NCI-H345 (cell line): ENCODE results near the gene KCTD2.
"Not testable (repeated sequence)": the region's sequence is repeated elsewhere in the genome, so short reads cannot be mapped to it uniquely, and the experiment has no call there.

Experiments
- DNase-seq: peaks from one replicate; lab custom pipeline; 2025; lab: John Stamatoyannopoulos, UW

Gene KCTD2

DNA sequence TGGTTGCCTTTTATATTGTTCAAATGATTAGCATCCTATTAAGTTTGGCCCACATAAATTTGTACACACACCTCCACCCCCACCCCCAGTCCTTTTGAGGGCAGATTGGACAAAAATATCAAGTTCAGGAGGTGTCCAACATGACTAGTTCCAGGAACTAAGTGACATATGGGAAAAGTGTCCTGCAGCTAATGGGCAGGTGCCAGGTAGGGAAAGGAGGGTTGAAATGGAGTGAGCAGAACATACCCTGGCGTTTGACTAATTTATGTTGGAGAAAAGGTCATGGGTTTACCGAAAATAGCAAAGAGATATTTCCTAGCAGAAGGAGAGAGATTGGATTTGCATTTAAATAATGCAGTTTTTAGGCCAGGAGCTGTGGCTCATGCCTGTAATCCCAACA is 4.9 kb downstream of the KCTD2 start:
- no peak for DNase-seq

DNA sequence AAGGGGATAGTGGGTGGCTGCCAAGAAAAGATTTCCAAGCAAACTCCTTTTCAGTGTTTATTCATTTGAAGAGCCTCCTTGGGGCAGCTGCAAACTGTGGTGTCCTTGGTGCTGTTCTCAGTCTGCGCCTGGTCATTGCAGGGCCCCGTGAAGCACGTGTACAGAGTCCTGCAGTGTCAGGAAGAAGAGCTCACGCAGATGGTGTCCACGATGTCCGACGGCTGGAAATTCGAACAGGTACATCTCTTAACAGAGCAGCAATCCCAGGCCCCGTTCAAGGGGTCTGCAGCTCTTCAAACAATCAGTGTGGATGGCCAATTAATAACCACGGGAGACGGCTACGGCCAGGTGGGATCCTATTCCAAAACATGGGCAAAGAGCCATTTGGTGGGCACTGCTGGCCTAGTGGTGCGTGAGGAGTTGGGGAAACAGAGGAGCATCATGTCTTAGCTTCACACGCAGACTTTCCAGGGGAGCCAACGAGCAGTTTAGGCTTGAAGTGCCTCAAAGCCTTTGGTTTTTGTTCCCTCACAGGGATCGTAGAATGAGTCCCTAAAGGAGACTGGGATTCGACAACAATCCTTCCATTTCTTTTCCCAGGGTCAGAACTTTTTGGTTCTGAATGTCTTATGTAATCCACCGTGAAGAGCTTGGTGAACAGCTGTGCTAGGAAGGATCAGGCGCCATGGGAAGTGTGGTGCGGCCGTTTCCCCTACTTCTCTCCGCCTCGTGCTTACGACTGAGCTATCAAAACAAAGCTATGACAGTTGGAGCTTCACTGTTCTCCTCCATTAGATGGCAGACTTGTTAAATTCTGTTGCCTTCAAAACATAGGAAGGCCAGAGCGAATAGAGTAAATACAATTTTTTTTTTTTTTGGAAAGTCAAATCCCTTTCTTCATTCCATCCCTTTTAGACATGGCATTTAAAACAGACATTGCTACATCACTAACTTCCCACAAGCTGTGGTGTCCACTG is 12.6 kb downstream of the KCTD2 start:
- DNase-seq, result peak; percentile 4

DNA sequence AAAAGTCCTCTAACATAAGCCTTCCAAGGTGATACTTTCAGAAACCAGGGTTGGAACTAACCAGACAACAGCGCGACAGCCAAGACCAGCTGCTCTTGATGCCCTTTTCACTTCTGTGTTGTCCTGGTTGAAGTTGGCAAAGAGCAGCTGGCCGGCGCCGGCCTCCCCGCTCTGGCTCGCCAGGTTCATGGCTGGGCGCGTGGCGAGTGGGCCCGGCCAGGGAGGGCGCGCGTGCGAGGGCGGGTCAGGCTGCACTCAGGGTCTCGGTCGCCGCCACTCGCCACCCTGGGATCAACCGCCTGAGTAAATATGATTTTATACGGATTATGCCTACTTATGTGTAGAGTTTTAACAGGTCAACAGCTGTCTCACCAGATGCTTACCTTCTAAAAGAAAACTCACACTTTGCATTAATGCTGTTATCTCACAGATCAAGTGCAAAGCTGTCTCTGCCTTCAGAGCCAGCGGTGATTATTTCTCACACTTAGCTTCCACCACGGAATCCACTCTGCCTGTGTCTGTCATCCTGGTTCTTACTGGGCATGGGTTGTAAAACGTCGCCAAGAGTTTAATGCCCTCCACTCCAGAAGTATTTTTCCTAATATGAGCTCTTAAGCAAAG is 13.5 kb downstream of the KCTD2 start:
- no peak for DNase-seq

- no peak for DNase-seq
Measured at GRCh38 chr17:75061055-75061438, 14.0 kb downstream of the KCTD2 start.

DNA sequence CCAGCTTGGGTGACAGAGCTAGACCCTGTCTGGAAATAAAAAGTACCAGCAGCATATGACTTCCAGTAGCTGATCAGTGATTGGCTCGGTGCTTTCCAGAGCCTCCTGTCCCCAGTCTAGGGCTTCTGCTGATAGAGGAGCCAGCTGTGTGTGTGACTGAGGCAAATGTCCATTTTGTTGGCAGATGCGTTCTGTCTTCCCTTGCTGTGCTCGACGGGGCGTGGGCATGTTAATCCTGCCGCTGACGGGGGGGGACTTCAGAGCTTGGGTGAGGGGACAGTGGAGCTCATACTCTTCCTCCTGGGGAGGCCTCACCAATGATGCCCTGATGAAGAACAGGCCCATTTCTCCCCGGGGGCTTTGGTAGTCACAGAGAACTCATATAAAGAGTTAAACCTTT is 14.6 kb downstream of the KCTD2 start:
- DNase-seq, result no peak

DNA sequence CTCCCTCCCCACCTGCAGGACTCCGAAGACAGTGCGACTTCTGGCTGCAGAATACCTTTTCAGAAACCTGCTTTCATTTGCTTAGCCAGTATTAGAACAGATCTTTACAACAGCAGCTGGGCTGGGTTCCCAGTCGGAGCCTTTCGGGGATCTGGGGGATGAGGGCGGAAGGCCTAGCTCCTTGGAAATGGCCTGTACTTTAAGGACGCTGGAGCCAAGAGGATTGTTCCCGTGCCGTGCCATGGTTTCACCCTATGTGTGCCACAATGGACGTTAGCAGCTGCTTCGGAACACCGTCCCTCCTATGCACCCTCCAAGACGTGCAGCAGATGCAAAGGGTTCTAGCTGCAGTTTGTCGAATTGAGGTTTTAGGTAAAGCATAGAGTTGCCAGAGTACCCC is 16.2 kb downstream of the KCTD2 start:
- DNase-seq, result no peak

- no peak for DNase-seq
Measured at GRCh38 chr17:75063626-75064025, 16.6 kb downstream of the KCTD2 start.

DNA sequence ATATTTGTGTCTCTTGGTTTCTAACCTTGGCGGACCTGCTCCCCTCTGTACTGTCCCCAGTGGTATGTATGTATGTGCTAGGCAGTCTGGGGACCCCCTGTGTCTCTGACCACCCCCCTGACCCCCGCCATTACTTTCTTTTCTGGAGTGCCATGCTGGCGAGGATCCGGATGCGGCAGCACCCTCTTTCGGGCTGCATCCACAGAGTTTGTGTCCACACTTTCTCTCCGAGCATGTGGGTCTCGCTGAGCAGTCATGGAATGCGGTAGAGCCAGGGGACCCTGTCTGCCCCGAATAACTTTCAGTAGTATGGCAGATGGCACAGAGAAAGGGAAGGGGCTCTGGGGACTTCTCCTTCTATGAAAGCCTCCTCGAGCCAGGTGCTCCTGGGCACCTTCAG is 17.0 kb downstream of the KCTD2 start:
- DNase-seq, result no peak

DNA sequence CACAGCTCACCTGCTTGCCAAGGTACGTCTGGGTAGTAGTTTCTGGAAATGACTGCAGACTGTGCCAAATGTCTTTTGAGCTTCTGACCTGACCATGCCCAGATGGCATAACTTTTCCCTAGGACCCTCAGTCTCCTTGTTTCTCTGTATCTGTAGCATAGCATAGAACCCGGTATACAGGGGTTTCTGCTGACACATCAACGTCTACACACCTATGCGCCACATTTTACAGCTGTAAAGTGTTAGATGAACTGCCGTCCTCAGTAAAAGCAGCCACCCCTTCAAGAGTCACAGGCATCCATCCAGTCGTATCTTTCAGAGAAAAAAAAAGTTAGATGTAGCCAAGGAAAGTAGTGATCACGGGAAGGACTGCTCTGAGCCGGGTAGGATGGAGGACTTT is 17.4 kb downstream of the KCTD2 start:
- no peak for DNase-seq

DNA sequence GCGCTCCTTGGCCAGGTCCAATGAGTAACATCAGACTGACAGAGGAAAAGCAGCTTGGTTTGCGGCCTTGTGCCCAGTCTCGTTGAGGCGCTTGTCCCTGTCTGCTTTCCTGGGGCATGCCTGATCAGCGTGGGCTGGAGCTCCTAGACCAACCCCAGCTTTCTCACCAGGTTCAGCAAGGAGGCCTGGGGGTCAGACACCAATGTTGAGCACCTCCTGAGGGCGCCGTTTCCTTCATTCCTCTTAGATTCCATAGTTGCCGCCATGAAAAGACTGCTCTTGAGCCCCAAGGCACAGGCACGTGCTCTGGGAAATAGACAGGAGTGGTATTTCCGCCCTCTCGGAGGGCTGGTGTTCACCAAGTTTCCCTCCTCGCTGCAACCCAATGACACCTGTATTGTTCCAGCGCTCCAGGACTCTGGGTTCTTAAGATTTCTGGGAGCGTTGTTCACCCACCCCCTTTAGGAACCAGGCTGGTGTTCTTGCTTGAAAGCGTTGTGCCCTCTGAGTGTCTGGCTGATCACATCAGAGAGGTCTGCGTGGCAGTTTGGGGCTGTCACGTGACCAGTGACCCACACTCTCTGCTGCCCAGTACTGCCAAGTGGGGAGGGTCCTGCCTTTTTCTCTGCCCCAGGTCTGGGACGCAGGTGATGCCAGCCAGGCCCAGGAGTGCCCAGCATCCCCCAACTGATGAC is 18.0 kb downstream of the KCTD2 start:
- DNase-seq, result no peak

DNA sequence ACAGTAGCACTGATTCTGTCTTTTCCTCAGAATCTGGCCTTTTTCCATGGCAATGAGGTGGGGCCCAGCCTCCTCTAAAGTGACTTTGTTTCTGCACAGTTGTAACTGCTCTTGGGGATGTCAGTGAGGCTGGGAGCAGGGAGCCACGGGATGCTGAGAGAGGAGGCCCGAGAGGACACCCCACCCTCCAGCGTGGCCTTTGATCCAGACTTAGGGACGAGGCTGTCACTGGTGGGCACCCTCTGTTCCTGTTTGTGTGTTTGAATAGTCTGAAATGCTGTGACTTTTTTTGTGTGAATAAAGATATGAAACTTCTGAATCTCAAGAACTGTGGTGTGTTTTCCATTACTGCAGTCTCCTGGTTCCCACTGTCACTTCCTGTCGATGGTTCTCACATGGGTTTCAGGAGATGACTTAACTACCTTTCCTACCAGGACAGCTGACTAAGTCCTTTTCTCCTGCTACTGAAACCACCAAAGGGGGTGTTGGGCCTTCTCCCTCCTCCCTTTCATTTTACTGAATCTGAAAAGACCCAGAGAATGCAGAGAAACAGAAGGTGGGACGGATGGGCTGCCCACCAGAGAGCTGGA is 18.6 kb downstream of the KCTD2 start:
- DNase-seq, result no peak

GRCh38 chr17:75067856-75068255 is 20.8 kb downstream of the KCTD2 start:
- DNase-seq, result no peak

GRCh38 chr17:75068750-75069149 is 21.7 kb downstream of the KCTD2 start:
- no peak for DNase-seq

GRCh38 chr17:75069783-75070182 is 22.8 kb downstream of the KCTD2 start:
- no peak for DNase-seq

GRCh38 chr17:75071478-75072271 is 24.6 kb downstream of the KCTD2 start:
- not testable (repeated sequence) for DNase-seq

DNA sequence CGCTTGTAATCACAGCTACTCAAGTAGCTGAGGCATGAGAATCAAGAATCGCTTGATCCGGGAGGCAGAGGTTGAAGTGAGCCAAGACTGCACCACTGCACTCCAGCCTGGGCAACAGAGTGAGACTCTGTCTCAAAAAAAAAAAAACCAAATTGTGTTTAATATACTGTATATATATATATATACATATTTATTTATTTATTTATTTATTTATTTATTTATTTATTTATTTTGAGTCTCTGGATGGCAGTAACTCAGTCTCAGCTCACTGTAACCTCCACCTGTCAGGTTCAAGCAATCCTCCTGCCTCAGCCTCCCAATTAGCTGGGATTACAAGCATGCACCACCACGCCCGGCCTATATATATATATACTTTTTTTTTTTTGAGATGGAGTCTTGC is 25.9 kb downstream of the KCTD2 start:
- DNase-seq, result not testable (repeated sequence)

GRCh38 chr17:75073618-75074047 is 26.6 kb downstream of the KCTD2 start:
- DNase-seq, result no peak

- no peak for DNase-seq
Measured at GRCh38 chr17:75074532-75074931, 27.5 kb downstream of the KCTD2 start.

DNA sequence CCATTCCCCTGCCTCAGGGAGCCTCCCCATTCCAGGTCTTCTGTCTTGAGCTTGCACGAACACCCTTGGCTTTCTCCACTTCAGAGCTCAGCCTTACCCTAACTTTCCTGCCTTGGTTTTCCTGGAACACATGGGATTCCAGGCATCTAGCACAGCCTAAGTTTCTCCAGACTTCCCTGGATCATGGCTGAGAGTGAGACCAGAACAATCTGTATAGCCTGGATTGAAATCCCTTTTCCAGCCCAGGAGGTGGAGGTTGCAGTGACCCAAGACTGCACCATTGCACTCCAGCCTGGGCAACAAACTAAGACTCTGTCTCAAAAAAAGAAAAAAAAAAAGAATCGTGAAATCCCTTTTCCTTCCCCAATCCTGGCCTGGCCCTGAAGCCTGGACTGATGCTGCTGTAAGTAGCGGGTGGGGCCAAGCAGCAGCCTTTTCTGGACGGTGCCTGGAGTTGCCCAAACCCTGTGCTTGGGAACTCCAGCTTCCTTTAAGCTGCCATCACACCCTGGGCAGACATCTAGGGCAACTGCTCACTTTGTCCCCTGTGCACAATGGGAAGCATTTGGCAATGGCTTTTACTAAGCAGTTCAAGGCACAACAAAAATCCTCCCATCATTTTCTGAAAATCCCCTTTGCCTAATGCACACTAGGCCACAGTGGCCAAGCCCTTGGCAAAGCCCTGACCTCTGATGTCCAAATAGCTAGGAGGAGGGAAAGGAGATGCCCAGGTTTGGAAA is 28.7 kb downstream of the KCTD2 start:
- DNase-seq, result no peak

GRCh38 chr17:75077072-75077495 is 30.1 kb downstream of the KCTD2 start:
- DNase-seq, result no peak
